Measurements from ENCODE around the gene AGPAT4. TPM values are rescaled to one million over a fixed set of nuclear protein-coding genes. Genes with fewer than 3 reads are reported as not detected.
A peak's percentile ranks its signal among the peaks of the same experiment; 100 is the strongest.

Gene AGPAT4
- polyA plus RNA-seq, 3 donors: 6.4 to 15.8 (median 6.9) TPM

DNA sequence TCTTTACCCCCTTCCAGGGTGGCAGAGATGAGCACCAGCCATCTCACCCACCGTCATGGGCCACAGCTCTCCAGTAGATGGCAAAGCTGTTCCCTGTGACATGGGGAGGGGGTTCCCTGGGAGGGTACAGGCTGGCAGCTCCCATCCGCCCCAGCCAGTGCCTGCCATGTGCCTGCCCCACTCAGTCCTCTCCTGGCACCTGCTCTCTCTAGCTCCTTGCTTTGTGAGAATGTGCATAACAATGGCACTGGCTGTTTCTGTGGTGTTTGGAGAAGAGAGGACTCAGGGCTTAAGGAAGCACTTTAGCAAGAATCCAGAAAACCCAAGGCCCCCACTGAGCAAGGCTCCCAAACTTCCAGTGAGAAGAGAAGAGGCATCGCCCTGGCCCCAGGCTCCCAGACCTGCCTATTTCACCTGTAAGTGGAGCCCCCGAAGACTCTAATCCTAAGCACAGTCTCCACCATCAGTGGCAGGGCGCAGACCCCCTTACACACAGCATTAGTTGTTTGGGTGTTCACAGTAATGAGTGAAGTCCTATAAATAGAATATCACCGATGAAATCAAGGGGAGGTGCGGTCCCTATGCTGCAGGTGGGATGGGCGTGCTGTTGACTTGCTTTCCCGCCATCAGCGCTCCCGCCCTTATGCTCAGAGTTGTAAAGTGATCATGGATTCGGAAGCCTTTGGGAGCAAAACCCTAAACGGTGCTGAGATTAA, 110.2 kb downstream of the AGPAT4 start:
- TF ChIP-seq CTCF (IDR thresholded peaks at IDR 0.05): no peak
- peak overlapping the region in 2 of 7 donors; percentile 18 to 21 for H3K27ac Mint-ChIP-seq
- intact Hi-C loops (cut with micrococcal nuclease): no loop called here
- H3K27me3 ChIP-seq (ENCODE audit: control insufficient read depth in 2 of 2, insufficient read depth in 2 of 2, low read length in 2 of 2): no peaks in the 10 kb centered on the region
- no peak overlapping the region for H2AFZ ChIP-seq (ENCODE audit: insufficient read depth, low read depth, low read length, poor library complexity, severe bottlenecking)
- H3K27me3 Mint-ChIP-seq (ENCODE audit: low read depth in 3 of 3): peaks cover 0 to 1% (median 0%) of the 10 kb centered on the region in 3 donors
- H3K4me2 ChIP-seq (replicated peaks; ENCODE audit: extremely low read depth, low read length, poor library complexity, severe bottlenecking): no peak overlapping the region
- H3K27ac ChIP-seq (ENCODE audit: low read depth in 1 of 2, low read length in 2 of 2): no peak overlapping the region
- peaks cover 24 to 29% of the 10 kb centered on the region in 2 donors for H3K36me3 Mint-ChIP-seq
- H3K79me2 ChIP-seq (ENCODE audit: insufficient read depth, low read length): no peaks in the 10 kb centered on the region
- H4K20me1 ChIP-seq (ENCODE audit: insufficient read depth, low read length): no peaks in the 10 kb centered on the region
- no peak overlapping the region for H3K4me3 ChIP-seq (replicated peaks in 1 of 3; ENCODE audit: low read depth in 2 of 3, low read length in 3 of 3)
- no peaks in the 10 kb centered on the region for H3K9me3 ChIP-seq (replicated peaks in 1 of 2; ENCODE audit: control insufficient read depth in 1 of 2, insufficient read depth in 1 of 2, low read length in 2 of 2)
- H3K4me3 Mint-ChIP-seq: no peak overlapping the region
- H3K36me3 ChIP-seq (replicated peaks in 1 of 2; ENCODE audit: control insufficient read depth in 1 of 2, insufficient read depth in 2 of 2, low read length in 2 of 2): peaks cover 0 to 26% of the 10 kb centered on the region in 2 donors
- no peaks in the 10 kb centered on the region for H3K4me1 Mint-ChIP-seq
- no peaks in the 10 kb centered on the region for H3K4me1 ChIP-seq (ENCODE audit: control insufficient read depth in 1 of 2, insufficient read depth in 2 of 2, low read length in 2 of 2)
- H3K9ac ChIP-seq (ENCODE audit: insufficient read depth, low read length, poor library complexity, severe bottlenecking): no peak overlapping the region
- no peak for DNase-seq
- 99% methylated on average over 10 of the region's 13 CpGs for WGBS (ENCODE audit: insufficient coverage)
- peaks cover 0 to 1% (median 0%) of the 10 kb centered on the region in 7 donors for H3K9me3 Mint-ChIP-seq

- peak overlapping the region in 1 of 7 donors; percentile 55 for H3K27ac Mint-ChIP-seq
- H3K36me3 Mint-ChIP-seq: peaks cover 24 to 30% of the 10 kb centered on the region in 2 donors
- Histone ChIP-seq H3K9me3 (replicated peaks in 1 of 2; ENCODE audit: control insufficient read depth in 1 of 2, insufficient read depth in 1 of 2, low read length in 2 of 2) (no peaks in the 10 kb centered on the region), H3K4me3 (replicated peaks in 1 of 3; ENCODE audit: low read depth in 2 of 3, low read length in 3 of 3) (no peak overlapping the region), H2AFZ (ENCODE audit: insufficient read depth, low read depth, low read length, poor library complexity, severe bottlenecking) (no peak overlapping the region), H3K27ac (ENCODE audit: low read depth in 1 of 2, low read length in 2 of 2) (no peak overlapping the region), H4K20me1 (ENCODE audit: insufficient read depth, low read length) (no peaks in the 10 kb centered on the region), H3K36me3 (replicated peaks in 1 of 2; ENCODE audit: control insufficient read depth in 1 of 2, insufficient read depth in 2 of 2, low read length in 2 of 2) (peaks cover 0 to 26% of the 10 kb centered on the region in 2 donors), H3K27me3 (ENCODE audit: control insufficient read depth in 2 of 2, insufficient read depth in 2 of 2, low read length in 2 of 2) (no peaks in the 10 kb centered on the region), H3K9ac (ENCODE audit: insufficient read depth, low read length, poor library complexity, severe bottlenecking) (no peak overlapping the region), H3K79me2 (ENCODE audit: insufficient read depth, low read length) (no peaks in the 10 kb centered on the region), H3K4me2 (replicated peaks; ENCODE audit: extremely low read depth, low read length, poor library complexity, severe bottlenecking) (no peak overlapping the region), H3K4me1 (ENCODE audit: control insufficient read depth in 1 of 2, insufficient read depth in 2 of 2, low read length in 2 of 2) (no peaks in the 10 kb centered on the region)
- H3K4me3 Mint-ChIP-seq: no peak overlapping the region
- peaks cover 0 to 1% (median 0%) of the 10 kb centered on the region in 7 donors for H3K9me3 Mint-ChIP-seq
- DNase-seq: no peak
- no peaks in the 10 kb centered on the region for H3K4me1 Mint-ChIP-seq
- intact Hi-C loops (cut with micrococcal nuclease): no loop called here
- 91% methylated on average over 7 of the region's 9 CpGs for WGBS (ENCODE audit: insufficient coverage)
- peaks cover 0 to 1% (median 0%) of the 10 kb centered on the region in 3 donors for H3K27me3 Mint-ChIP-seq (ENCODE audit: low read depth in 3 of 3)
- TF ChIP-seq CTCF (IDR thresholded peaks at IDR 0.05): no peak
Observed at GRCh38 chr6:161162722-161163121, 111.1 kb downstream of the AGPAT4 start.
